GM10248 (cell line): Measurements from ENCODE around the gene ZMIZ1.

Experiments
- CTCF ChIA-PET: fragments of 300-600 bp; sonication (Branson Sonifier 250); formaldehyde crosslinking; extraction: SDS; loops from one replicate; lab custom pipeline; 2021; ENCODE audit warnings: antibody characterized with exemption; lab: Yijun Ruan, JAX
- POLR2A ChIA-PET: fragments of 350-650 bp; sonication (Branson Sonifier 250); formaldehyde crosslinking; extraction: SDS; loops from one replicate; lab custom pipeline; 2020; ENCODE audit warnings: antibody characterized with exemption; lab: Yijun Ruan, JAX
- DNase-seq: peaks from one replicate; pipeline ENCODE4 v3.0.0; 2012; ENCODE audit errors: extremely low spot score
- CTCF ChIP-seq: IDR thresholded peaks from 2 replicates; pipeline ENCODE4 v1.5.1; 2012; ENCODE audit warnings: mild to moderate bottlenecking, low read depth; ENCODE audit errors: extremely low read depth, missing control alignments, control extremely low read depth

ZMIZ1 gene

DNA sequence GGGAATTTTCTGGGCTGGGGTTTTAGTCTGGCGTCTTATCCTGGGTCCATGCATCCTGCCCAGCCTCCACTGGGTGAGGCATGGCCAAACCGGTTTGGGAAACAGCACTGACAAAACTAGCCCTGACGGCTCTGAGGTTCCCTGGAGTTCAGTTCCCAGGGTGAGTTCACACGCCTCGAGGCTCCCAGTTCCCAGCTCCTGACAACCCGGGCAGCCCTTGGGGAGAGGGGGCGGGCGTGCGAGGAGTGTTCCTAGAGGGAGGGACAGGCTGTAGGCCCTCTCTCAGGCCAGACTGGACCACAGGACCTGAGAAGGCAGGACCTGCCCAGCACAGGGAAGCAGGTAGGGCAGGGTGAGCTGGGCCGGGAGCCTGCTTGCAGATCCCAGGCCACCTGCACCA, 196.2 kb downstream of the ZMIZ1 start:
- no peak for DNase-seq
- no peak for TF ChIP-seq CTCF
- ChIA-PET CTCF (interaction anchor here (0.9 to 1.5 kb wide), 6 partner anchors 10 to 51 kb away, joined by 3 to 5 read pairs (median 4); no protein-coding TSS in a partner anchor), POLR2A (interaction anchor here (1.4 kb wide), 1 partner anchor 22 kb away, joined by 3 read pairs; no protein-coding TSS in a partner anchor)

- POLR2A ChIA-PET = interaction anchor here (2.0 kb wide), 1 partner anchor 15 kb away, joined by 7 read pairs; no protein-coding TSS in a partner anchor
- TF ChIP-seq CTCF = no peak
- CTCF ChIA-PET = interaction anchor here (0.7 to 1.4 kb wide), 4 partner anchors 11 to 20 kb away, joined by 3 to 5 read pairs (median 3); no protein-coding TSS in a partner anchor
- DNase-seq = no peak
These were observed 197.3 kb downstream of the ZMIZ1 start for GRCh38 chr10:79266084-79266483.

DNA sequence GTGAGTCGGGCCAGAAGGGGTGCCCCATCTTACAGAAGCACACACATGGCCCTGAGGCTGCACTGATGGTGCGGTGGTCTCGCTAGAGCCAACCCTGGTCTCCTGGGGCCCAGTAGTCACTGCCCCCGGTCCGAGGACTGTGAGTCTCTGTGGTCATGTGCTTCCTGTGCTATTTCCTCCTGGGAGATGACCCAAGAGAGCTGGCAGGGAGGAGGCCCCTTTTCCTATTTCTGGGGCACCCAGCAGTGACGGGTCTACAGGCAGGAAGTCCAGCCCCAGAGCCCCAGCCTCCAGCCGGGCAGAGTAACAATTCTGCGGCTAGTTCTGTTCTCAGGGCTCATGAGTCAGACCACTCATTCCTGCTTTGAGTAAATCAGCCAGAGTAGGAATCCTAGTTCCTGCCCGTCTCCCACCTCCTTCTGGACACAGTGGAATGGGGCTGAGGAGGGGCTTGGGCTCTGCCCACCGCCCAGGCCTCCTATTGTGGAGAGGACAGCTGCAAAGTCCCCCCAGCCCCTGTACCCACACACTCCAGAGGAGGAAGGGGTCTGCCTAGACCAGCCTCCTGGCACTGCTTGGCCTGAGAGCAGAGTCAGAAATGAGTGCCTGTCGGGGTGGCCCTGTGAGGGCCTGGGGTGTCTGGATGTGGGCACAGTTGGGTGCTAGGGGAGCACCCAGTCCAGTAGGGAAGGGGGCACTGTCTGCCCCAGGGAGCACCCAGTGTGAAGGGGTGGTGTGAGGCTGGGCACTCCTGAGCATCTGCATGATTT, 198.0 kb downstream of the ZMIZ1 start:
- CTCF ChIA-PET = interaction anchor here (1.0 to 2.0 kb wide), 7 partner anchors 12 to 21 kb away, joined by 3 to 7 read pairs (median 5); no protein-coding TSS in a partner anchor
- peak; percentile 78 for DNase-seq
- POLR2A ChIA-PET = interaction anchor here (2.0 kb wide), 1 partner anchor 16 kb away, joined by 7 read pairs; no protein-coding TSS in a partner anchor
- TF ChIP-seq CTCF = no peak

DNA sequence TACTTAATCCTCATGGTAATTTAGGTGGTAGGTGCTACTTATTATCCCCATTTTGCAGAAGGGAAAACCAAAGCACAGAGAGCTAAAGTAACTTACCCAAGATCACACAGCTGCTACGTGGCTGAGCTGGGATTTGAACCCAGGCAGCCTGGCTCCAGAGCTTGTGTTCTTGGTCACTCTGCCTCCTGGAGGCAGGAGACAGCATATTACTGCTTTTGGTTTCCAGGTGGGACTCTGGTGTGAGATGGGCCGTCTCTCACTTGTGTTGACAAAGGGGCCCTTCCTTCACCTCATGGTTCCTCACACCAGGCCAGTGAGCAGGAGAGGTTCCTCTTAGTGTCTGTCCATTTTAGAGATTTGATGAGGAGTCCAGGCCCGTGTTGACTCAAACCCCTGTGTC, 198.7 kb downstream of the ZMIZ1 start:
- no peak for TF ChIP-seq CTCF
- CTCF ChIA-PET = interaction anchor here (1.0 to 2.0 kb wide), 5 partner anchors 13 to 22 kb away, joined by 3 to 7 read pairs (median 5); no protein-coding TSS in a partner anchor
- POLR2A ChIA-PET = interaction anchor here (2.0 kb wide), 1 partner anchor 17 kb away, joined by 7 read pairs; no protein-coding TSS in a partner anchor
- no peak for DNase-seq

DNA sequence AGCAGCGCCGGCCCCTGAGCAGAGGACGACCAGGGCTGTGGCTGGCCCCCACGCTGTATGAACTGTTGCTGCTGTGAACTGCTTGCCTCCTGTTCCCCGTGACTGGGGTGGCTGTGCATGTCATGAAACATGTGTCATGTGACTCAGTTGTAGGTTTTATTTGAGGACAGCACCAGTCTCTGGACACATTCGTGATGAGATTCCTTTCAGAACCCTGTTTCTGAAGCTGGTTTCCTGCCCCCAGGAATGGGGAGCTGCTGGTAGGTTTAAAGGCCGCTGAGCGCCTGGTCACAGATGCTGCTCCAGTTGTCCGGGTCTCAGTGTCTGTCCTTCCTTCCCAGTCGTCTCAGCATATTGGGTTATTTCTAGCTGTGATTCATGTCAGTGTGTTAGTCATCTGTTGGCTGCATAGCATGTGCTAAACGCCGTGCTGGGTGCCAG, 199.4 kb downstream of the ZMIZ1 start:
- ChIA-PET CTCF (interaction anchor here (0.9 to 2.0 kb wide), 4 partner anchors 13 to 18 kb away, joined by 3 to 7 read pairs (median 4); no protein-coding TSS in a partner anchor), POLR2A (no interaction called here)
- DNase-seq = no peak
- TF ChIP-seq CTCF = no peak

DNA sequence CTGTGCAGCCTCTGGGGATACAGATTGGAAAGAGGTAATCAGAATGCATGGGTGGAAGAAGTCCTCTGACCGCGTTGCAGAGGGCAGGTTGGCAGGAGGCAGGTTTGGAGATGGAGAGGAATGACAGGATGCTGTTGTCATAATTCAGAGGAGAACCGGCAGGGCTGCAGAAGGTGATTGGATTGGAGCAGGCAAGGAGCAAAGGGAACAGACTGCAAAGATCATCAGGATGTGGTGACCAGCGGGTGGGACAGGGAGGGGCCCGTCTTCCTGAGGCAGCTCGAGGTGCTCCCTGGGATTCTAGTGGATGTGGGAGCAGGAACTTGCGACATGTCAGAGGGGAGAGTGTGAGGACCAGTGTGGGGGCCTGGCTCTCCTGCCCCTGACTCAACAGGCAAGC, 200.0 kb downstream of the ZMIZ1 start:
- no peak for DNase-seq
- CTCF ChIA-PET = interaction anchor here (0.9 to 2.0 kb wide), 2 partner anchors 14 to 19 kb away, joined by 3 to 6 read pairs; no protein-coding TSS in a partner anchor
- POLR2A ChIA-PET = no interaction called here
- TF ChIP-seq CTCF = no peak
